GM12878 (cell line): ENCODE data around the gene CCDC187. TPM values are rescaled to one million over a fixed set of nuclear protein-coding genes. Genes with fewer than 3 reads are reported as not detected.

Source experiments
- ATAC-seq: fragments of 200-7000 bp; cut with Tn5 transposase; 3 replicates; pipeline ENCODE4 v1.9.1; 2020; ENCODE audit warnings: mild to moderate bottlenecking, moderate library complexity
- BruUV-seq: library from RNA; stranded (reverse); fragments of 400-500 nt; replicated peaks from 2 replicates; lab custom pipeline; 2021; lab: Mats Ljungman, UMichigan
- CTCF ChIA-PET: fragments of 300-600 bp; sonication (Branson Sonifier 250); formaldehyde crosslinking; extraction: SDS; loops from one replicate; lab custom pipeline; 2021; ENCODE audit warnings: inconsistent platforms; lab: Yijun Ruan, JAX
- POLR2A ChIA-PET: fragments of 350-600 bp; formaldehyde crosslinking; extraction: SDS; loops from one replicate; lab custom pipeline; 2021; ENCODE audit warnings: inconsistent platforms; lab: Charles Lee
- RAD21 ChIA-PET: fragments of 300-600 bp; sonication (Branson Sonifier 250); formaldehyde crosslinking; loops from one replicate; lab custom pipeline; 2023; ENCODE audit warnings: antibody characterized with exemption; ENCODE audit not compliant: unreplicated experiment; lab: Charles Lee
- SMC1A ChIA-PET: fragments of 300-600 bp; sonication (Branson Sonifier 250); formaldehyde crosslinking; loops from one replicate; lab custom pipeline; 2023; ENCODE audit not compliant: unreplicated experiment, uncharacterized antibody; lab: Charles Lee
- DNase-seq: peaks from one replicate; pipeline ENCODE4 v3.0.0-alpha.2; 2011; ENCODE audit warnings: low read depth, low spot score
- FAIRE-seq: peaks from 3 replicates; lab custom pipeline; 2011; peaks lifted over from hg19 to GRCh38; lab: Jason Lieb, UNC
- H2AFZ ChIP-seq: 2 replicates; pipeline ENCODE4 v1.6.0; 2011; ENCODE audit warnings: low read depth, low read length, control low read depth; ENCODE audit not compliant: control insufficient read depth
- H3K27ac ChIP-seq: 2 replicates; pipeline ENCODE4 v1.5.1; 2011; ENCODE audit warnings: control low read depth; ENCODE audit not compliant: control insufficient read depth, insufficient read depth
- H3K27me3 ChIP-seq, 2 experiments: replicated peaks in 1 of 2; 2 replicates each; pipeline versions ENCODE4 v1.6.0 to v1.6.1; 2011; ENCODE audit warnings: low read length in 1 of 2; ENCODE audit not compliant: control insufficient read depth in 2 of 2, insufficient read depth in 2 of 2
- H3K36me3 ChIP-seq, 2 experiments: 2 replicates each; pipeline ENCODE4 v1.5.1; 2011; ENCODE audit warnings: low read length in 1 of 2; ENCODE audit not compliant: control insufficient read depth in 2 of 2, insufficient read depth in 2 of 2
- H3K4me1 ChIP-seq: 2 replicates; pipeline ENCODE4 v1.6.1; 2011; ENCODE audit warnings: mild to moderate bottlenecking, low read length, moderate library complexity, mixed read lengths; ENCODE audit not compliant: control insufficient read depth, insufficient read depth
- H3K4me2 ChIP-seq: 2 replicates; pipeline ENCODE4 v1.6.0; 2011; ENCODE audit warnings: control low read depth; ENCODE audit not compliant: control insufficient read depth, insufficient read depth
- H3K4me3 ChIP-seq: fragments of 200-600 bp; sonication (generic); 2 replicates; pipeline ENCODE4 v1.5.1; 2016
- H3K79me2 ChIP-seq: 2 replicates; pipeline ENCODE4 v1.6.0; 2011; ENCODE audit warnings: low read length; ENCODE audit not compliant: control insufficient read depth, insufficient read depth
- H3K9ac ChIP-seq: 2 replicates; pipeline ENCODE4 v1.8.0; 2011; ENCODE audit warnings: low read length, control low read depth, mixed read lengths; ENCODE audit not compliant: control insufficient read depth, insufficient read depth
- H3K9me3 ChIP-seq: replicated peaks from 3 replicates; pipeline ENCODE4 v1.5.1; 2011; ENCODE audit warnings: mild to moderate bottlenecking, low read length; ENCODE audit not compliant: control insufficient read depth, insufficient read depth
- H4K20me1 ChIP-seq: 2 replicates; pipeline ENCODE4 v1.6.0; 2011; ENCODE audit not compliant: control insufficient read depth, insufficient read depth
- ATF2 ChIP-seq: IDR thresholded peaks from 2 replicates; pipeline ENCODE4 v1.6.1; 2012; ENCODE audit warnings: low read length, inconsistent platforms
- BHLHE40 ChIP-seq, 2 experiments: fragments of 450-650 bp in 1 of 2; IDR thresholded peaks; 2 replicates each; pipeline ENCODE4 v1.6.1; 2011 to 2017; ENCODE audit warnings: low read depth in 2 of 2, borderline replicate concordance in 1 of 2, improper control_type of control experiment in 1 of 2, low read length in 1 of 2, mild to moderate bottlenecking in 1 of 2
- DPF2 ChIP-seq: fragments of 450-650 bp; IDR thresholded peaks from 2 replicates; pipeline ENCODE4 v1.6.1; 2017; ENCODE audit warnings: mild to moderate bottlenecking
- FOXK2 ChIP-seq: fragments of 450-650 bp; IDR thresholded peaks from 2 replicates; pipeline ENCODE4 v1.6.1; 2017; ENCODE audit warnings: mild to moderate bottlenecking, moderate library complexity
- GABPA ChIP-seq: IDR thresholded peaks from 2 replicates; pipeline ENCODE4 v1.6.1; 2014; ENCODE audit warnings: antibody characterized with exemption, low read depth, mild to moderate bottlenecking, inconsistent platforms
- JUNB ChIP-seq: IDR thresholded peaks from 2 replicates; pipeline ENCODE4 v1.6.1; 2016; ENCODE audit warnings: antibody characterized with exemption, mild to moderate bottlenecking
- NFXL1 ChIP-seq: fragments of 450-650 bp; IDR thresholded peaks from 2 replicates; pipeline ENCODE4 v1.6.1; 2017; ENCODE audit warnings: antibody characterized with exemption, mild to moderate bottlenecking, borderline replicate concordance
- REST ChIP-seq: IDR thresholded peaks from 2 replicates; pipeline ENCODE4 v1.6.1; 2012; ENCODE audit warnings: mild to moderate bottlenecking, low read depth, low read length
- SKIL ChIP-seq: fragments of 450-650 bp; IDR thresholded peaks from 2 replicates; pipeline ENCODE4 v1.6.1; 2017; ENCODE audit warnings: mild to moderate bottlenecking, low read depth, inconsistent platforms; ENCODE audit not compliant: poor library complexity, severe bottlenecking
- TBL1XR1 ChIP-seq: IDR thresholded peaks from 2 replicates; pipeline ENCODE4 v1.6.1; 2012; ENCODE audit warnings: low read depth, low read length, improper control_type of control experiment
- YBX1 ChIP-seq: fragments of 450-650 bp; IDR thresholded peaks from 2 replicates; pipeline ENCODE4 v1.6.1; 2016; ENCODE audit warnings: antibody characterized with exemption
- ZBTB40 ChIP-seq: fragments of 450-650 bp; IDR thresholded peaks from 2 replicates; pipeline ENCODE4 v1.6.1; 2016; ENCODE audit warnings: mild to moderate bottlenecking, moderate library complexity, borderline replicate concordance
- ZNF217 ChIP-seq: fragments of 450-650 bp; IDR thresholded peaks from 2 replicates; pipeline ENCODE4 v1.6.1; 2017; ENCODE audit warnings: antibody characterized with exemption, mild to moderate bottlenecking
- WGBS: methylation state at CpG from one replicate; pipeline ENCODE4 v1.1.6; 2016; ENCODE audit warnings: low lambda C conversion rate; ENCODE audit not compliant: insufficient replicate concordance, insufficient coverage; ENCODE audit errors: missing lambda C conversion rate; 5-methylcytosine and 5-hydroxymethylcytosine counted together
- in situ Hi-C: fragments of 300-500 bp; cut with MboI; formaldehyde crosslinking; loops from 9 replicates; pipeline ENCODE4 v1.14.3; 2018; ENCODE audit warnings: mixed read lengths
- intact Hi-C: fragments of 100-400 bp; cut with micrococcal nuclease; formaldehyde crosslinking; loops from one replicate; pipeline ENCODE4 v1.14.2; 2022; ENCODE audit not compliant: unreplicated experiment
- polyA plus RNA-seq, 11 experiments: library from polyadenylated mRNA; depleted of rRNA in 4 of 11; unstranded in 6 of 11; stranded (reverse) in 5 of 11; fragments of >200 nt; fragmentation: Nextera tagmentation in 4 of 11; fragmentation: Illumina TruSeq in 1 of 11; extraction: Ambion mirVana in 4 of 11; extraction: Trizol in 1 of 11; gene quantifications; 1 replicate in 1 of 11; 2 replicates in 10 of 11; pipeline versions ENCODE4 v1.2.1 to v1.2.3, GENCODE V29; 2011 to 2016; ENCODE audit warnings: inconsistent platforms in 2 of 11, missing spikeins in 2 of 11, low read depth in 1 of 11
- total RNA-seq, 4 experiments: library from RNA; depleted of rRNA in 3 of 4; stranded (reverse); fragments of >200 nt in 3 of 4; fragmentation: Illumina TruSeq in 1 of 4; extraction: Trizol in 1 of 4; gene quantifications; 2 replicates each; pipeline versions ENCODE4 v1.2.1 to v1.2.3, GENCODE V29; 2013 to 2021

The CCDC187 gene
- total and polyA plus RNA-seq, 10 of the 15 experiments (the other 5 are each of a cell fraction or from before 2014, with no cell fraction given): 0.04 to 0.23 (median 0.04) TPM; not detected in 7

DNA sequence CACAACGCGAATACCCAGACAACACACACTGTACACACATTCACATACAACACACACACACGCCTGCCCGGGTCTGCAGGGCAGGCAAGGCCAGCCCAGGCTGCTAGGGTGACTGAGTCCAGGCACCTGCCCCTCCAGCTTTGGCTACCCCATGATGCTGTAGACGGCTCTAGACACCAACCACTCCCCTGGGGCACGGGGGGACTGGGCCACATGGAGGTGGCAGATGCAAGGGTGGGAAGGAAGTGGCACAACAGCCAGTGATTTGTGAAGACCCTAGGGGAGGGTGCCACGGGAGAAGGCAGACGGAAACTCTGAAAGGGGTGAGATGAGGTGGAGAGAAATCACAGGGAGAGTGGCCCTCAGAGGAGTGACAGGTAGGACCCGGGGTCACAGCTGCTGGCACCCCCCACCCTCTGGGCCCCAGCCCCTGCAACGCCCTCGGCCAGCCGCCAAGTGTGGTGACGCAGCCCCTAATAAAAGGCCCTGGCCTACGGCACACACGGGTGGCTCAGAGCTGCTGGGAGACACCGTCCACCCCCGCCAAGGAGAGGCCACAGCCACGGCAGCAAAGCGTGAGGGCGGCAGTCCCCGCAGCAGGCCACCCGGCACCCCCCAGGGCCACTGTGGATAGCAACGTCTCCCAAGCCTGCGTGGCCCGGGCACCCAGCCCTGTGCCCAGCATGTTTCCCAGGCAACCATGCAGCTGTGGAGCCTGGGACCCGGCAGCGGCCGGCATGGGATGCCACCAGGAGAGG, 6.6 kb upstream of the CCDC187 start:
- WGBS: 23% methylated on average over 25 of the region's 28 CpGs
- Histone ChIP-seq H3K27me3 (no peaks in the 10 kb centered on the region; a peak in 1 of 4 replicates), H3K4me2 (no peak overlapping the region), H3K9ac (no peak overlapping the region), H3K4me3 (no peak overlapping the region), H3K36me3 (no peaks in the 10 kb centered on the region), H3K79me2 (no peaks in the 10 kb centered on the region), H2AFZ (no peak overlapping the region), H3K27ac (no peak overlapping the region), H3K4me1 (peaks cover 3% of the 10 kb centered on the region), H4K20me1 (no peaks in the 10 kb centered on the region), H3K9me3 (peaks cover 3% of the 10 kb centered on the region; the same call in 2 of the 3 replicates)
- ChIA-PET RAD21 (no interaction called here), SMC1A (no interaction called here), POLR2A (no interaction called here), CTCF (no interaction called here)
- BruUV-seq: no TSS peak
- FAIRE-seq (no peak), DNase-seq (no peak), ATAC-seq (no peak)
- in situ Hi-C loops: no loop called here
- intact Hi-C loops: no loop called here
- no peak for TF ChIP-seq TBL1XR1
- no peak for TF ChIP-seq SKIL
- TF ChIP-seq REST: no peak
- TF ChIP-seq NFXL1: no peak
- TF ChIP-seq BHLHE40 (IDR thresholded peaks at IDR 0.05; ENCODE audit: borderline replicate concordance in 1 of 2, low read depth in 2 of 2, low read length in 1 of 2): no peak
- no peak for TF ChIP-seq GABPA
- no peak for TF ChIP-seq FOXK2
- TF ChIP-seq YBX1: no peak
- TF ChIP-seq JUNB: no peak
- TF ChIP-seq DPF2: no peak
- no peak for TF ChIP-seq ATF2
- TF ChIP-seq ZBTB40: no peak
- no peak for TF ChIP-seq ZNF217
